Stimulated activated CD4-positive, alpha-beta T cell treated with anti-CD3 and anti-CD28 coated beads, TNF-alpha, amount 100 ng/mL, for 24 hours (primary cell): ENCODE measurements around the gene ZNF665.
"Not testable (repeated sequence)": the region's sequence is repeated elsewhere in the genome, so short reads cannot be mapped to it uniquely, and the experiment has no call there.

Experiments used
- DNase-seq, 3 experiments: peaks; one replicate each; pipeline ENCODE4 v3.0.0-alpha.2; 2020; ENCODE audit warnings: low read depth in 3 of 3

ZNF665 gene

GRCh38 chr19:53192771-53193534, at the start of gene ZNF665:
ZNF665 (minus strand) TSS chr19:53193358; CDS start chr19:53182898, 10,460 bp downstream.
- DNase-seq: peak; percentile 56 to 80 (median 63)

- no peak for DNase-seq
These were observed 44.1 kb upstream of the ZNF665 start for GRCh38 chr19:53237114-53237777.

- DNase-seq: no peak
These were observed 31.4 kb upstream of the ZNF665 start for GRCh38 chr19:53224606-53225005.

GRCh38 chr19:53222716-53223115, 29.6 kb upstream of the ZNF665 start:
- not testable (repeated sequence) for DNase-seq

GRCh38 chr19:53212703-53213320, 19.7 kb upstream of the ZNF665 start:
- DNase-seq: no peak

- not testable (repeated sequence) for DNase-seq
These were observed 18.4 kb upstream of the ZNF665 start for GRCh38 chr19:53211554-53211953.

- DNase-seq: peak; percentile 93 to 98 (median 96)
These were observed 3.7 kb upstream of the ZNF665 start for GRCh38 chr19:53196777-53197396.

- DNase-seq: peak; percentile 48 to 60 (median 54)
These were observed 2.2 kb upstream of the ZNF665 start for GRCh38 chr19:53195265-53195903.

GRCh38 chr19:53193535-53194222, 521 bp upstream of the ZNF665 start:
- DNase-seq: no peak

GRCh38 chr19:53190253-53190652, 2.9 kb downstream of the ZNF665 start:
- no peak for DNase-seq

GRCh38 chr19:53189691-53190198, 3.4 kb downstream of the ZNF665 start:
- DNase-seq: not testable (repeated sequence)

GRCh38 chr19:53185155-53185882, 7.8 kb downstream of the ZNF665 start:
- not testable (repeated sequence) for DNase-seq

GRCh38 chr19:53183146-53183764, 9.9 kb downstream of the ZNF665 start:
- DNase-seq: no peak

GRCh38 chr19:53182202-53182601, 11.0 kb downstream of the ZNF665 start:
- no peak for DNase-seq

- DNase-seq: no peak
These were observed 15.2 kb downstream of the ZNF665 start for GRCh38 chr19:53177986-53178385.

- DNase-seq: no peak
These were observed 20.3 kb downstream of the ZNF665 start for GRCh38 chr19:53172889-53173288.

- no peak for DNase-seq
These were observed 27.5 kb downstream of the ZNF665 start for GRCh38 chr19:53165691-53166091.

- no peak for DNase-seq
These were observed 32.0 kb downstream of the ZNF665 start for GRCh38 chr19:53161123-53161522.

- no peak for DNase-seq
These were observed 32.8 kb downstream of the ZNF665 start for GRCh38 chr19:53160350-53160749.
